ENCODE results near the gene HHIPL2. TPM values are rescaled to one million over a fixed set of nuclear protein-coding genes. Genes with fewer than 3 reads are reported as not detected.

Gene HHIPL2
- 14.0 and 18.7 TPM in 2 replicates for total RNA-seq (2021)
- Bru-seq, nascent RNA, result percentile 47 among the genes with signal in this experiment
- BruChase-seq, experiment 1, labeled RNA remaining after a 2-hour chase, result percentile 55 among the genes with signal in this experiment
- BruChase-seq, experiment 2, labeled RNA remaining after a 6-hour chase, result percentile 61 among the genes with signal in this experiment
- long read RNA-seq, transcript HHIPL2-201 (9 exons, 2,575 nt), result major isoform, 51 of 59 reads
- long read RNA-seq, partial matches to known transcripts, result 4 of 59 reads
- long read RNA-seq, other reads (novel, unspliced or antisense), result 4 of 59 reads

- no peaks in the 10 kb centered on the region for H3K9me2 ChIP-seq (ENCODE audit: insufficient read depth)
- H3K27me3 ChIP-seq (ENCODE audit: insufficient read depth, low read depth), result no peaks in the 10 kb centered on the region
- no peaks in the 10 kb centered on the region for H3K36me3 ChIP-seq (ENCODE audit: low read depth)
- H3K9me3 ChIP-seq (ENCODE audit: insufficient read depth, low read depth), result no peaks in the 10 kb centered on the region
- no peaks in the 10 kb centered on the region for H3K79me2 ChIP-seq (ENCODE audit: low read depth)
- peaks cover 19% of the 10 kb centered on the region; the same call in 1 of the 2 replicates for H3F3A ChIP-seq (ENCODE audit: insufficient read depth, low read depth)
- H4K20me1 ChIP-seq (ENCODE audit: insufficient read depth), result no peaks in the 10 kb centered on the region
- peak within 1 kb of the TSS; percentile 67 for H3K4me2 ChIP-seq
- H3K27ac ChIP-seq, result peak within 1 kb of the TSS; percentile 70
- no TSS peak for BruUV-seq (replicated peaks)
- ChIA-PET CTCF (no interaction called here), POLR2A (ENCODE audit: unreplicated experiment) (interaction anchor here (0.5 kb wide), 1 partner anchor 366 kb away, joined by 4 read pairs; no protein-coding TSS in a partner anchor)
- H2AFZ ChIP-seq, result 0 out of 2 replicates have a peak within 1 kb of the TSS, but pooled peaks have one; percentile 6
- TF ChIP-seq CTCF (conservative IDR thresholded peaks at IDR 0.05) (no peak), EZH2 (IDR thresholded peaks at IDR 0.05; ENCODE audit: low read depth) (no peak)
- H3K4me1 ChIP-seq (replicated peaks; ENCODE audit: insufficient read depth), result peaks cover 26% of the 10 kb centered on the region
- peak in 1 of 2 experiments; percentile 29 for DNase-seq
- H3K4me3 ChIP-seq, result no peak within 1 kb of the TSS; the same call in 1 of the 2 replicates
- intact Hi-C loops (cut with micrococcal nuclease; ENCODE audit: unreplicated experiment), result no loop called here
These were observed at the start of gene HHIPL2 for GRCh38 chr1:222547944-222548671. HHIPL2 (minus strand) TSS chr1:222548104; CDS start chr1:222548044, 60 bp downstream.

- H2AFZ ChIP-seq, result no peak overlapping the region
- no peak overlapping the region for H3K27ac ChIP-seq
- CTCF ChIA-PET, result no interaction called here
- H3K79me2 ChIP-seq (ENCODE audit: low read depth), result no peaks in the 10 kb centered on the region
- no peaks in the 10 kb centered on the region for H3K27me3 ChIP-seq (ENCODE audit: insufficient read depth, low read depth)
- no peaks in the 10 kb centered on the region; the same call in 1 of the 2 replicates for H4K20me1 ChIP-seq (ENCODE audit: insufficient read depth)
- peaks cover 11% of the 10 kb centered on the region; the same call in 1 of the 2 replicates for H3K4me1 ChIP-seq (replicated peaks; ENCODE audit: insufficient read depth)
- POLR2A ChIA-PET (ENCODE audit: unreplicated experiment), result no interaction called here
- H3K9me2 ChIP-seq (ENCODE audit: insufficient read depth), result no peaks in the 10 kb centered on the region
- BruUV-seq (replicated peaks), result no TSS peak
- peaks cover 5% of the 10 kb centered on the region; the same call in 1 of the 2 replicates for H3F3A ChIP-seq (ENCODE audit: insufficient read depth, low read depth)
- H3K4me2 ChIP-seq, result no peak overlapping the region
- no peak overlapping the region for H3K4me3 ChIP-seq
- TF ChIP-seq CTCF (conservative IDR thresholded peaks at IDR 0.05) (no peak), EZH2 (IDR thresholded peaks at IDR 0.05; ENCODE audit: low read depth) (no peak)
- no peaks in the 10 kb centered on the region for H3K36me3 ChIP-seq (ENCODE audit: low read depth)
- 0 out of 2 replicates have a peak, but pooled peaks cover 3% of the 10 kb centered on the region for H3K9me3 ChIP-seq (ENCODE audit: insufficient read depth, low read depth)
- DNase-seq, result no peak
- intact Hi-C loops (cut with micrococcal nuclease; ENCODE audit: unreplicated experiment), result no loop called here
These were observed 48.8 kb upstream of the HHIPL2 start for GRCh38 chr1:222596696-222597095.

GRCh38 chr1:222594789-222595188 lies 46.9 kb upstream of the HHIPL2 start:
- H3K4me1 ChIP-seq (replicated peaks; ENCODE audit: insufficient read depth), result peaks cover 12% of the 10 kb centered on the region; the same call in 1 of the 2 replicates
- no TSS peak for BruUV-seq (replicated peaks)
- intact Hi-C loops (cut with micrococcal nuclease; ENCODE audit: unreplicated experiment), result no loop called here
- H3K27ac ChIP-seq, result no peak overlapping the region
- H3K9me2 ChIP-seq (ENCODE audit: insufficient read depth), result no peaks in the 10 kb centered on the region
- no peak overlapping the region for H3K4me3 ChIP-seq
- 0 out of 2 replicates have a peak, but pooled peaks cover 7% of the 10 kb centered on the region for H3K79me2 ChIP-seq (ENCODE audit: low read depth)
- no peak overlapping the region for H3K4me2 ChIP-seq
- H3K27me3 ChIP-seq (ENCODE audit: insufficient read depth, low read depth), result no peaks in the 10 kb centered on the region
- peaks cover 5% of the 10 kb centered on the region; the same call in 1 of the 2 replicates for H3F3A ChIP-seq (ENCODE audit: insufficient read depth, low read depth)
- 0 out of 2 replicates have a peak, but pooled peaks cover 3% of the 10 kb centered on the region for H3K9me3 ChIP-seq (ENCODE audit: insufficient read depth, low read depth)
- ChIA-PET POLR2A (ENCODE audit: unreplicated experiment) (interaction anchor here (0.5 kb wide), 2 partner anchors 49 to 692 kb away, joined by 4 to 6 read pairs; no protein-coding TSS in a partner anchor), CTCF (no interaction called here)
- no peak overlapping the region for H2AFZ ChIP-seq
- no peaks in the 10 kb centered on the region; the same call in 1 of the 2 replicates for H4K20me1 ChIP-seq (ENCODE audit: insufficient read depth)
- no peak for TF ChIP-seq EZH2 (IDR thresholded peaks at IDR 0.05; ENCODE audit: low read depth)
- no peak for TF ChIP-seq CTCF (conservative IDR thresholded peaks at IDR 0.05)
- H3K36me3 ChIP-seq (ENCODE audit: low read depth), result no peaks in the 10 kb centered on the region
- DNase-seq, result no peak

Data from PC-9 (cell line).